Activated T-cell treated with anti-CD3 and anti-CD28 coated beads, Interleukin-2, amount 50 U/mL, for 24 hours (primary cell): ENCODE measurements around the gene DSCAML1.

Experiments used
- DNase-seq: peaks from one replicate; pipeline ENCODE4 v3.0.0-alpha.2; 2020
- H3K27ac Mint-ChIP-seq: 2 replicates; pipeline ENCODE4 v1.8.0; 2020; ENCODE audit warnings: mild to moderate bottlenecking, mixed read lengths
- H3K27me3 Mint-ChIP-seq: 2 replicates; pipeline ENCODE4 v1.8.0; 2020; ENCODE audit warnings: mixed read lengths
- H3K36me3 Mint-ChIP-seq: 2 replicates; pipeline ENCODE4 v1.8.0; 2020; ENCODE audit warnings: low read depth, mixed read lengths
- H3K4me1 Mint-ChIP-seq: 2 replicates; pipeline ENCODE4 v1.8.0; 2020; ENCODE audit warnings: low read depth, mixed read lengths
- H3K4me3 Mint-ChIP-seq: 2 replicates; pipeline ENCODE4 v1.8.0; 2020; ENCODE audit warnings: mild to moderate bottlenecking, moderate library complexity, mixed read lengths
- H3K9me3 Mint-ChIP-seq: 2 replicates; pipeline ENCODE4 v1.8.0; 2020; ENCODE audit warnings: mixed read lengths

DSCAML1 gene

DNA sequence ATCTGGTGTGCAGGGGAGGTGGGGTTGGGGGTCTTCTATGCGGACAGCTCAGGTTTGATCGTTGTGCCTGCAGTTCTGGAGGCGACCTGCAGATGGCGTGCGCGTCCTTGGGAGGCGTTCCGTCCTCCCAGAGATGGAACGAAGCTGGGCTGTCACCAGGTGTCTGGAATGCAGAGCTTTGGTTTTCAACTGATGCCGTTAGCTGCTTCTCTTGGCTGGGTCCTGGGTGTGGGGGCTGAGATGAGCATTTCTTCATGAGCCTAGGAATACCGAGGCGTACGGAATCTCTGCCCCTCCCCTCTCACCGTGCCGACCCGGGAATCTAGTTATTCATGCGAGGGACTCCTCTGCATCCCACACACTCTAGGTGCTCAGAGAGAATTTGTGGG lies 370.7 kb downstream of the DSCAML1 start:
- H3K9me3 Mint-ChIP-seq, result no peaks in the 10 kb centered on the region
- H3K4me3 Mint-ChIP-seq, result no peak overlapping the region
- peak; percentile 84 for DNase-seq
- no peaks in the 10 kb centered on the region for H3K27me3 Mint-ChIP-seq
- H3K4me1 Mint-ChIP-seq, result no peaks in the 10 kb centered on the region
- no peaks in the 10 kb centered on the region for H3K36me3 Mint-ChIP-seq
- H3K27ac Mint-ChIP-seq, result no peak overlapping the region

DNA sequence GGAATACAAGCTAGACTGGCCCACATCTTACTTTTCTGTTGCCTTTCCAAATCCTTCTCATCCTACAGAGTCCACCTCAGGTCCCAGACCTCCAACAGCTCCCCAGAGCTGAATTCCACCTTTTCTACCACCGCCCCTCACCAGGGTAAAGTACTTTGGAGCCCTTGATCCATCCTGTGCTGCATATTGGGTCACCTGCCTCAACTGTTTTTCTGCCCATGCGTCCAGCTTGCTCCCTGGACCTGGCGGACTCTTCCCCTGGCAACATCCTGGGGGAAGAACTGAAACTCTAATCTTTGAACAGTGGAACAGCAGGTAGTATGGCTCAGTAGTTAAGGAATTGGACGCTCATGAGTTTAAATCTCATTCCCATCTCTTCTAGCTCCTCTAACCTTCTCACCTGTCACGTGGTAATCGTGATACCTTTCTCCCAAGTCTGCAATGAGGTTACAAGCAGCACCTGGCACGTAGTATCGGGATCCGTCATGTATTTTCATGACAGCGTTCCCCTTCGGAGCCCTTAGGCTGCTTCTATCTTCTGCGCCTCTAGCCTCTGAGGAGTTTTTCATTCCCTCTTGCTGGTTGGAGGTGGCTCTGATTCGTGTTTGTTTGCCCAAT lies 371.2 kb downstream of the DSCAML1 start:
- Mint-ChIP-seq H3K36me3 (no peaks in the 10 kb centered on the region), H3K9me3 (no peaks in the 10 kb centered on the region), H3K4me1 (no peaks in the 10 kb centered on the region), H3K27me3 (no peaks in the 10 kb centered on the region), H3K4me3 (no peak overlapping the region), H3K27ac (no peak overlapping the region)
- peak; percentile 19 for DNase-seq

DNA sequence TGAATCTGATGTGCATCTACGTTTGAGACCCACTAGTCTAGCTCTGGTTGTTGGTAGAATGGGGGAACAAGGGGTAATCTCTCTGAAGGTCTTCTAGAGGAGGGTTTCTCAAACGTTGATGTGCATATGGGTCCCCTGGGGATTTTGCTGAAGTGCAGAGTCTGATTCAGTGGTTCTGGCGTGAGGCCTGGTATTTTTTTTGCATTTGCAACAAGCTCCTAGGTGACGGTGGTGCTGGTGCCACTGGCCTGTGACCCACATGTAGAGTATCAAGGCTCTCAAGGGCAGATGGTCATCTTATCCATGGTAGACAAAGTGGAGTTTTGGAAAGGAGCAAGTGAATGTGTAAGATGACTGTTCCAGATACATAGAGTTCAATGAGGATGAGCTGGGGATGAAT lies 372.2 kb downstream of the DSCAML1 start:
- Mint-ChIP-seq H3K4me3 (no peak overlapping the region), H3K27me3 (no peaks in the 10 kb centered on the region), H3K4me1 (no peaks in the 10 kb centered on the region), H3K9me3 (no peaks in the 10 kb centered on the region), H3K36me3 (no peaks in the 10 kb centered on the region), H3K27ac (no peak overlapping the region)
- peak; percentile 1 for DNase-seq

DNA sequence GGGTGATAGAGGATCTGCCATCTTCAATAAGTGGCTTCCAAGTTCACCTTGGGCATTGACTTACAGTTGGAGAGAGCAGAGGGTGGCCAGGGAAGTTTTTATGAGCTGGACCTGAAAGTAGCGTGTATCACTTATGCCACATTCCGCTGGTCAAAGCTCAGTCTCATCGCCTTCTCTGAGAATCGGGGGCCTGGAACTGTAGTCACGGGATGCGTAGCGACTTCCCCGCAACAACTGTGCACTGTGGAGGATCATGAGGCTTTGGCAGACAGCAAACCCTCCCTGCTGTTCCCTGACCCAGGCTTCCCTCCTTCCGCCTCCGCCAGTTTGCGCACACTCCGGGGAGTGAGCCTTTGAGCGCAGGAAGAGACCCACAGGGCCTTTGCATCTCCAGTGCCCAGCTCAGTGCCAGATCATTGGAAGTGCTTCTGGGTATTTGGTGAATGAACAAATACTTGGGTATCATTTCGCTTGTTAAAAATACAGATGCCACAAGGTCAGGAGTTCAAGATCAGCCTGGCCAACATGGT lies 373.9 kb downstream of the DSCAML1 start:
- no peaks in the 10 kb centered on the region for H3K27me3 Mint-ChIP-seq
- no peak overlapping the region for H3K4me3 Mint-ChIP-seq
- no peaks in the 10 kb centered on the region for H3K9me3 Mint-ChIP-seq
- no peaks in the 10 kb centered on the region for H3K36me3 Mint-ChIP-seq
- DNase-seq, result peak; percentile 17
- no peak overlapping the region for H3K27ac Mint-ChIP-seq
- no peaks in the 10 kb centered on the region for H3K4me1 Mint-ChIP-seq

DNA sequence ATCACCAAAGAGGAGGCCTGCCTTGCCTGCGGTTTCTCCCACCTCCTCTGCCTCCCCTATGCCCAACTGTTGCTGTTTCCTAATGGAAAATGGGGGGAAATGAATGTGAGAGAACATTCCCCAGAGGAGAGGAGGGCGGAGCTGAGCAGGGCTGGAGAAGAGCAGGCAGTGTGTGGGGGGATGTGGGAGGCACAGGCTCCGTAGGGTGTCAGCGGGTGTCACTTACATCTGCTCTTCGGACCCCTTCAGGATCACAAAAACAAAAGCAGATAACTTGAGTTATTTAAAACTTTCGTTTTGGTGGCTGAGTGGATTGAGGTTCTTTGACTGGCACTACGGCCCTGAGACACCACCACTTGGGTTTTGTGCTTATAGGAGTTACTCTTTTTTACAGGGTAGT lies 375.5 kb downstream of the DSCAML1 start:
- Mint-ChIP-seq H3K9me3 (no peaks in the 10 kb centered on the region), H3K4me3 (no peak overlapping the region), H3K27ac (no peak overlapping the region), H3K27me3 (no peaks in the 10 kb centered on the region), H3K4me1 (no peaks in the 10 kb centered on the region), H3K36me3 (no peaks in the 10 kb centered on the region)
- DNase-seq, result peak; percentile 11

DNA sequence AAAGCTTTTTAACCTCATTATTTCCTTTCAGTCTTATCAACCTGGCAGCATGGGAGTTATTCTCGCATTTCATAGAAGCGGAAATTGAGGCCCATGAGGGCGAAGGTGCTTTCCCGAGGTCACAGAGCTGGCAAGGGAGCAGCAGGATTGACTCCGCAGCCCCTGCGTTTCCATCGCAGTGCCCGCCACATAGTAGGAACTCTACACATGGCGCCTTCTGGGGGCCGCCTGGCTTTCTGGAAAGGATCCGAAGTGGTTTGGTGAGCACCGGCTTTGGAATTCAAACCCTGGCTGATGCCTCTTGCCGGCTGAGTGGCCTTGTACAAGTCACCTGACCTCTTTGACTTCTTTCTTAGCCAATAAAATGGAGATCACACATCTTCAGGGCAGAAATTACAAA lies 376.0 kb downstream of the DSCAML1 start:
- DNase-seq, result peak; percentile 6
- Mint-ChIP-seq H3K36me3 (no peaks in the 10 kb centered on the region), H3K9me3 (no peaks in the 10 kb centered on the region), H3K27ac (no peak overlapping the region), H3K27me3 (no peaks in the 10 kb centered on the region), H3K4me3 (no peak overlapping the region), H3K4me1 (no peaks in the 10 kb centered on the region)

DNA sequence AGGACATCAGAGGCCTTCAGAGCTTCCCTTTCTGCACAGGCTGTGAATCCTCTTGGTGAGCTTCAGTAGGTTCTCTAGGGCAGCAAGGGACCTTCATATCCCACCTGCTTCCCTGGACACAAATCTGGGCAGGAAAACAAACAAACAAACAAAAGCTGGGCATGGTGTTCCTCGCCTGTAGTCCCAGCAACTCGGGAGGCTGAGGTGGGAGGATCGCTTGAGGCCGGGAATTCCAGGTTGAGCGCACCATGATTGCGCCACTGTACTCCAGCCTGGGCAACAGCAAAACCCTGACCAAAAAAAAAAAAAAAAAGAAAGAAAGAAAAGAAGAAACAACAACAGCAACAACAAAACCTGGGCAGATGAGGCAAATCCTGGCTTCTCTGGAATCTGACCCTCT lies 376.4 kb downstream of the DSCAML1 start:
- Mint-ChIP-seq H3K27ac (no peak overlapping the region), H3K4me3 (no peak overlapping the region), H3K9me3 (no peaks in the 10 kb centered on the region), H3K27me3 (no peaks in the 10 kb centered on the region), H3K4me1 (no peaks in the 10 kb centered on the region), H3K36me3 (no peaks in the 10 kb centered on the region)
- no peak for DNase-seq

DNA sequence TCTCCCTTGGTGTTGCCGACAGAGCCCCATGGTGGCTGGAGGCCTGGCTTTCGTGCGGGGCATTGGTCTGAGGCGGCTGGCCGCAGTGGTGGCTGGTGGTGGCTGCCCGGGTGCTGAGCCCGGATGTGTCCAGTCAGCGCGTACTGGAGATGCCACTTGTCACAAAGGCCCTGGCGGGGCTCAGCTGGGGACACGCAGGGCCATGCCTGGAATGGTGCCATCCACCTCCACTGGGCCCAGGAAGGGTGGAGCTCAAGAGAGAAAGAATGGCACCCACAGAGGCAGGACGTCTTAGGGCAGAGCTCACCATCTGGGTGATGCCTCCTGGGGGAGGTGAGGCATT lies 376.9 kb downstream of the DSCAML1 start:
- H3K9me3 Mint-ChIP-seq, result no peaks in the 10 kb centered on the region
- H3K27ac Mint-ChIP-seq, result no peak overlapping the region
- H3K27me3 Mint-ChIP-seq, result no peaks in the 10 kb centered on the region
- no peaks in the 10 kb centered on the region for H3K36me3 Mint-ChIP-seq
- no peak overlapping the region for H3K4me3 Mint-ChIP-seq
- DNase-seq, result peak; percentile 11
- H3K4me1 Mint-ChIP-seq, result no peaks in the 10 kb centered on the region

DNA sequence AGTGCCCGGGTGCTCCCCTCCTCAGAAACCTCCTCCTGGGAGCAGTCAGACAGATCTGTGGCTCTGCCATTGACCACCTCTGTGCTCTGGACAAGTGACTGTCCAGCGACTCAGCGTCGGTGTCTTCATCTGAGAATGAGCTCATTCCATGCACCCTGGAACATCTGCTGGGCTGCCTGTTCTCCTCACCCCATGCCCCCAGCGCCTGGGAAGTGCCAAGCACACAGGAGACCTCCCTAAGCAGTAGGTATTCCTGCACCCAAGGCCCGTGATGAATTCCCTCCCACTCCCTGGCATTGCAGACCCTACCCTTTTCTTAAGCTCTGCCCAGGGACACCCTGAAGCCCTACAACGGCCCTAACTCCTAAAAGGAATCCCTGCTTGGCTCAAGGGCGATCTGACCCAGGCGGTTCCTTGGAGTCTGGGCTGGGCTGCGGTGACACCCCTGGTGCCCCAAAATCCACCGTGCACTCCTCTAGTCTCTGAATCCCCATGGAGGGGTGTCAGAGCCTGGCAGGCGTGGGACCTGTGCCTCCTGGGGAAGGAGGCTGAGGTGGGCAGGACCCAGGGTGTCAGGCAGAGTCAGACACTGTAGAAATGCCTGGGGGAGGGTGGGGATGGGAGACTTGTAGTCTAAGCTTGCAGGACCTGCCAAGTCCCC lies 377.4 kb downstream of the DSCAML1 start:
- Mint-ChIP-seq H3K4me1 (no peaks in the 10 kb centered on the region), H3K27me3 (no peaks in the 10 kb centered on the region), H3K9me3 (no peaks in the 10 kb centered on the region), H3K4me3 (no peak overlapping the region), H3K36me3 (no peaks in the 10 kb centered on the region), H3K27ac (no peak overlapping the region)
- peak; percentile 11 for DNase-seq

DNA sequence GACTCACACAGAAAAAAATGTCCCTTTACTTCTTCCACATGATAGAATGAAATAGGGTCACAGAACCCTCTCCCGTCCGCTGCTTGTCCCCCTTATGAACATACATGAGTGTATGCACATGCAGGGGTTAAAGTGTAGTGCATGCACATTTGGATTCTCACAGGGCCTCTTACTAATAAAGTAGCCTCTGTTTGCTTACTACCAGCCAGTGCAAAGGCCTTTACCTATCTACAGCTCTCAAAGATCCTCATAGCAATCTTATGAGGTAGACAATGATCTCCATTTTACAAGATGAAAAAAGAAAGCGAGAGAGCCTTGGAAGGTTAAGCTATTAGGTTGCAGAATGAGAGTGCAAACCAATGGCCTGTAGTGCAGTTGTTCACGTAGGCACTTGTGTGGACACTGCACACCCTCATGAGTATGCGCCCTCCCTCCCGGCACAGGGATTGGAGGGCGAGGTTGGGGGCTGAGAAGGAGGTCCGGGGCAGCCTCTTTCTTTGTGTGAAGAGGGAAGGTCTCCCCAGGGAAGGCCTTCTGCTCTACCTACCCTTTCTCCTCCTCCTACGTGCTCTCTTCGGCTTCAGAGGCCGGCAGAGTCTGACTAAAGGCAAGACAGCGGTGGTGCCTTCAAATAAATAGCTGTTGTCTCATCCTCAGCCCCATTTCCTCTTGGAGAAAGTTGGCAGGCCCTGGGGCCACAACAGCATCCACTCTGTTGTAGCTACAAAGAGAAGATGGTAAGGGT lies 378.1 kb downstream of the DSCAML1 start:
- no peaks in the 10 kb centered on the region for H3K9me3 Mint-ChIP-seq
- no peak overlapping the region for H3K27ac Mint-ChIP-seq
- H3K4me3 Mint-ChIP-seq, result no peak overlapping the region
- no peaks in the 10 kb centered on the region for H3K4me1 Mint-ChIP-seq
- H3K36me3 Mint-ChIP-seq, result no peaks in the 10 kb centered on the region
- H3K27me3 Mint-ChIP-seq, result no peaks in the 10 kb centered on the region
- DNase-seq, result peak; percentile 23

DNA sequence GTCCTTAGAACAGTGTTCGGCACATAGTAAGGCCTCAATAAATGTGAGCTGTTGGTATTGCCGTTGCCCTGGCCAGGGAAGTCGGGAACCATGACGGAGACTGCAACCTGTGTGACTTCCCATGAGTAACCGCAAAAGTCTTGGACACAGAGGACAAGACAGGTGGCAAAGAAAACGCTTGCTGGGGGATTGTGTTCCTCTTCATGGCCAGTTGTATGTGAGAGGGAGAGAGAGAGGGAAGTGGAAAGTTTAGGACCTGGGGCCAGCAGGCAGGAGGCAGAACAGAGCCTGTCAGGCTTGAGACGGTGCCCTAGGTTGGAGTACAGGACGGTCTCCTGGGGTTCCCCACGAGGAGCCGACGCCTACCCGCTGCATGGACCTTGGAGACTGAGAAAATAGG lies 379.2 kb downstream of the DSCAML1 start:
- H3K36me3 Mint-ChIP-seq, result peaks cover 2% of the 10 kb centered on the region
- no peak overlapping the region for H3K27ac Mint-ChIP-seq
- H3K9me3 Mint-ChIP-seq, result no peaks in the 10 kb centered on the region
- no peaks in the 10 kb centered on the region for H3K4me1 Mint-ChIP-seq
- H3K27me3 Mint-ChIP-seq, result no peaks in the 10 kb centered on the region
- no peak overlapping the region for H3K4me3 Mint-ChIP-seq
- DNase-seq, result peak; percentile 9

DNA sequence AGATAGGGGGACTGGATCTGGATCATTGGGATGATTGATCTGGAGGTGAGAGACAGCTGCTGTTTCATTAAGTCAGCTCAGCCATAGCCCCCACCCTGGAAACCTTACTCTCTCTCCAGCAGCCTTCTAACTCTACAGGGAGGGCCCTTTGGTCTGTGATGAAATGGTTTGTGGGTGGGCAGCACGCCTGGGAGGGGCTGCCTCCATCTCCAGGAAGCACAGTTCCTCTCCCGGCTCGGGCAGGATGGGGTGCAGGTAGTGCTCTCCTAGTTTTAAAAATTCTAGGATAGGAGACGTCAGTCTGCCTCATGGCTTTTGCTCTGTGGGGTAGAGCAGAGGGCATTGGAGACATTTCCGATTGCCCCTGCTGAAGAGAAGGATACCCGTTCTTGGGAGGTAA lies 379.7 kb downstream of the DSCAML1 start:
- no peak overlapping the region for H3K27ac Mint-ChIP-seq
- DNase-seq, result peak; percentile 8
- no peaks in the 10 kb centered on the region for H3K27me3 Mint-ChIP-seq
- no peaks in the 10 kb centered on the region for H3K4me1 Mint-ChIP-seq
- peaks cover 6% of the 10 kb centered on the region for H3K36me3 Mint-ChIP-seq
- H3K4me3 Mint-ChIP-seq, result no peak overlapping the region
- H3K9me3 Mint-ChIP-seq, result no peaks in the 10 kb centered on the region

DNA sequence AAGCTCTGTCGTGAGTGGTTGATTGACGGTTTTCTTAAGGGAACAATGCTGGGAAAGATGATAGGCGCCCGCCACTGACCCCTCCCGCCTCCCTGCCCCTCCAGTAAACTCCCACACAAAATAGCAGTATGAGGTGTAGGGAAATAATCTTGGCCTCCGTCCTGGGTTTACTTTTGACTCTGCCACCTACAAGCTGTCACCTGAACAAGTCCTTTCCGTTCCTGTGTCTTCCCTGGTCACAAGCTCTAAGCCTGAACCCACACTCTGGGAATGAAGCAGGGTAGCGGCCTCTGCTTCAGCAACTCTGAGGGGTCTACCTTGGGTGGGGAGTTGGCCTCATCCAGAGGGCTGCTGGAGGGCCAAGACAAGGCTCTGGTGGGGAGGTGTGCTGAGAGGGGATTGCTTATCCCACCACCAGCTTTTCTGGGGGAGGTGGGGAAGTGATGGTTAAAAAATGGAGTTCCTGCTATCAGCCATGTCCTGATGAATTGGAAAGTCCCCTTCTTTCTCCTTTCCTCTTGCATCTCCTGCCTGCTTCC lies 381.6 kb downstream of the DSCAML1 start:
- Mint-ChIP-seq H3K4me3 (no peak overlapping the region), H3K27ac (no peak overlapping the region), H3K36me3 (peaks cover 24% of the 10 kb centered on the region)

DNA sequence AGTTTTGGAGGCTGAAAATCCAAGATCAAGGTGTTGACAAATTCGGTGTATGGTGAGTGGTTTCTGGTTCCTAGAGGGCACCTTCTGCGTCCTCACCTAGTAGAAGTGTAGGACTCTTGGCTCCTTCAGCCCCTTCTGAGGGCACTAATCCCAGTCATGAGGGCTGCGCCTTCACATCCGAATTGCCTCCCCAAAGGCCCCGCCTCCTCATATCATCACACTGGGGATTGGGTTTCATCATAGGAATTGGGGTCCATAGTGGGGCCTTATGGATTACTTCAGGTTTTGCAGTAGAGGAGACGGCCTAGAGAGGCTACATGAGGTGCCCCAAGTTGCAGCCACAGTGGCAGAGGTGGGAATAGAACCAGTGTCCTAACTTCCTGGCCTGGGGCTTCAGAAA lies 382.3 kb downstream of the DSCAML1 start:
- peak; percentile 7 for DNase-seq
- no peak overlapping the region for H3K4me3 Mint-ChIP-seq
- H3K27ac Mint-ChIP-seq, result no peak overlapping the region
- H3K9me3 Mint-ChIP-seq, result no peaks in the 10 kb centered on the region
- peaks cover 30% of the 10 kb centered on the region for H3K36me3 Mint-ChIP-seq
- H3K27me3 Mint-ChIP-seq, result no peaks in the 10 kb centered on the region
- H3K4me1 Mint-ChIP-seq, result no peaks in the 10 kb centered on the region

More for the DNA sequence above, 381.6 kb downstream of the DSCAML1 start:
- H3K9me3 Mint-ChIP-seq, result no peaks in the 10 kb centered on the region
- peak; percentile 15 for DNase-seq
- no peaks in the 10 kb centered on the region for H3K4me1 Mint-ChIP-seq
- H3K27me3 Mint-ChIP-seq, result no peaks in the 10 kb centered on the region

DNA sequence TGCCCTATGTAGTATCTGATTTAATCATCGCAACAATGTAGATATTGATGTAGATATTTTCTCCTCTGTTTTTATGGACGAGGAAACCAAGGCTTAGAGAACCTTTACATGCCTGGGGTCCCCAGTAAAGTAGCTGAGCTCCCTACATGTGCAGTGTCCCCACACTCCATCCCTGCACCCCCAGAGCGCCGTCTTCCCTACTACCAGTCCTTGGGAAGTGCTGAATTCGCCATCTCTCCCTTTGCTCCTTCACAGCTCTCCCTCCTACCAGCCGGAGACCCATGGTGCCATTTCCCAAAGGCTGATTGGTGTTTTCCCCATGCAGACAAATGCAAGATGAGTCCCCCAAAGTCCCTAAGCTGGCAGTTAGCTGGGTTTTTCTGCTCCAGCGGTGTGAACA lies 383.4 kb downstream of the DSCAML1 start:
- H3K27me3 Mint-ChIP-seq, result no peaks in the 10 kb centered on the region
- DNase-seq, result peak; percentile 7
- peaks cover 41% of the 10 kb centered on the region for H3K36me3 Mint-ChIP-seq
- H3K4me1 Mint-ChIP-seq, result no peaks in the 10 kb centered on the region
- no peaks in the 10 kb centered on the region for H3K9me3 Mint-ChIP-seq
- H3K27ac Mint-ChIP-seq, result no peak overlapping the region
- H3K4me3 Mint-ChIP-seq, result no peak overlapping the region
